Activated CD4-positive, alpha-beta T cell treated with anti-CD3 and anti-CD28 coated beads, Interleukin-2, amount 50 U/mL, for 48 hours (primary cell): Measurements from ENCODE around the gene PRRC2B.
"Not testable (repeated sequence)": the region's sequence is repeated elsewhere in the genome, so short reads cannot be mapped to it uniquely, and the experiment has no call there.

ENCODE experiments used
- DNase-seq, 2 experiments: peaks; one replicate each; pipeline ENCODE4 v3.0.0-alpha.2; 2020

Gene PRRC2B

DNA sequence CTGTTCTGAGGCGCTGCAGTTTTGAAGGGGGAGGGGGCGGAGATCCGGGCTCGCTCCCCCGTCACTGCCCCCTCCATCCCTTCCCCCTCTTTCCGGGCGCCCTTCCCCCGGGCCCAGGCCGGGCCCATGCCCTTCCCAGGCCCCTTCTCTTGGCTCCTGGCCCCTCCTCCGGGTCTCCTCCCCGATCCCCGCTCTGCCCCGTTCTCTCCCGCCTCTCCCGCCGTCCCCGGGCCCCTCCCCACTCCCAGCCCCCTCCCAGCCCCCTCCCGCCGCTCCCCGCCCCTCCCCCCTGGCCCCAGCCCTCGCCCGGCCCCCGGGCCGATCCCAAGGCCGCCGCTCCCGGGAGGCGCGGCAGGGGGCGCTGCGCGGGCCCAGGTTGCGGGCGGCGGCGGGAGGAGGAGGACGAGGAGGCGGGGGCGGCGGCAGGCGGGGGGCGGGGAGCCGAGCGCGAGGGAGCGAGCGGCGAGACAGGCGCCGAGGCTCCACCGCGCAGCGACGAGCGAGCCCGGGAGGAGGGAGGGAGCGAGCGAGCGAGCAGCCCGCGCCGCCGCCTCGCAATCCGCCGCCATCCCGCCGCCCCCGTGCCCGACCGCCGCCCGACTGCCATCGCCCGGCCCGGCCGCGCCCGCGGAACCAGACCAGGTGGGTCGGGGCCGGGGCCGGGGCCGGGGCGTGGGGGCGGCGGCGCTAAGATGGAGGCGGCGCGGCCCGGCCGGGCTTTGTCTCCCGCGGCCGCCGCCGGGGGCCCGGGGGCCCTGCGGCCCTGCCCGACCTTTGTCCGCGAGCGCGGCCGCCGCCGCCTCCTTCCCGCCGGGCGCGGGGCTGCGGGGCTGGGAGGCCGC lies at the start of gene PRRC2B:
PRRC2B (plus strand) TSS at position 465 of the 842 bp plus-strand sequence. CDS start 36,059 bp downstream, outside the sequence.
- DNase-seq, result peak; percentile 82 to 84

DNA sequence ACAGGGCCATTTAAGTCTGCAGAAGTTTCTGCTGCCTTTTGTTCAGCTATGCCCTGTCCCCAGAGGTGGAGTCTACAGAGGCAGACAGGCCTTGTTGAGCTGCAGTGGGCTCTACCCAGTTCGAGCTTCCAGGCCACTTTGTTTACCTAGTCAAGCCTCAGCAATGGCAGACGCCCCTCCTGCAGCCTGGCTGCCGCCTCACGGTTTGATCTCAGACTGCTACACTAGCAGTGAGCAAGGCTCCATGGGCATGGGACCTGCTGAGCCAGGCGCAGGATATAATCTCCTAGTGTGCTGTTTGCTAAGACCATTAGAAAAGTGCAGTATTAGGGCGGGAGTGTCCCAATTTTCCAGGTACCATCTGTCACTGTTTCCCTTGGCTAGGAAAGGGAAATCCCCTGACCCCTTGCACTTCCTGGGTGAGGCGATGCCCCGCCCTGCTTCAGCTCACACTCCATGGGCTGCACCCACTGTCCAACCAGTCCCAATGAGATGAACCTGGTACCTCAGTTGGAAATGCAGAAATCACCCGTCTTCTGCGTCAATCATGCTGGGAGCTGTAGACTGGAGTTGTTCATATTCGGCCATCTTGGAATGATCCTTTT lies 48.9 kb upstream of the PRRC2B start:
- DNase-seq, result not testable (repeated sequence)

DNA sequence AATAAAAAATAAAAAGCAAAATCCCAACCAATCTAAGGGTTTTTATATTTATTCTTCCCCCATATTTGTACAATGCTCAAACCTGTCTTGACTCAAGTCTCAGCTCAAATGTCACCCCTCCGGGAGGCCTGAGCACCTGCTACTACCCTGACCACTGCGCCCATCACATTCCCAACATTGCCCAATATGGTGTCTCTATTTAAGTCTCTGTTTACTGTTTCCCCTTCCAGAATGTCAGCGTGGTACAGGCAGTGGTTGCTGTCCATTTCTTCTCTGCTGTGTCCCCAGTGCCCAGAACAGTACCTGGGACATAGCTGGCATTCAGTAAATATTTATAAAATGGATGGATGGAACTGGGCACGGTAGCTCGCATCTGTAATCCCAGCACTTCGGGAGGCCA lies 47.3 kb upstream of the PRRC2B start:
- DNase-seq, result no peak

DNA sequence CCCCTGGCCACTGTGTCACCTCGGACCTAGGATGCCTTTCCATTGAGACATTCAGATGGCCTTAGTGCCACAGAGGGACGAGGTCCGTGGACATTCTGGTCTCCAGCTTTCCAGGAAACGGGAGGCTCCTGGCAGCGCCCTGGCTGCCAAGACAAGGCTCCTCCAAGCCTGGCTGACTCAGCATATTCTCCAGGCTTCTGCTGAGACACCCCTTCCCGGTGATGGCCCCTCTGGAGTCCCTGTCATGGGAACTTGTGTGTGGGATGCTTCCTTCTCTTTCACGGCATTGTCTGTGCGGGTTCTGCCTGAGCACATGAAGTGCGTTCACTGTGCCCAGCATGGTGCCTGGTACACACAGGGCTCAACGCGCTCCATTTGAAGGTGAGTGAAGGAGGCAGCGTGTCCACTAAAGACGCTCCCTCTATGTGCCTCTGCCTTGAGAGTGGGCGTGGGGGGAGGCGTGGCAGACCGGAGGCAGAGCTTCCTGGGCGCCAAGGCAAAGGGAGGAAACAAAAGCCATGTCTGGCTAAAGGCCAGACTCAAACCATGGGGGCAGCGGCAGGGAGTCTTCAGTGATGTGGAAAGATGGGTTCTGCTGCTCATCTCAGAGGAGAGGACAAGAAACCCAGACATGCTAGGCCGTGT lies 46.4 kb upstream of the PRRC2B start:
- DNase-seq, result no peak

DNA sequence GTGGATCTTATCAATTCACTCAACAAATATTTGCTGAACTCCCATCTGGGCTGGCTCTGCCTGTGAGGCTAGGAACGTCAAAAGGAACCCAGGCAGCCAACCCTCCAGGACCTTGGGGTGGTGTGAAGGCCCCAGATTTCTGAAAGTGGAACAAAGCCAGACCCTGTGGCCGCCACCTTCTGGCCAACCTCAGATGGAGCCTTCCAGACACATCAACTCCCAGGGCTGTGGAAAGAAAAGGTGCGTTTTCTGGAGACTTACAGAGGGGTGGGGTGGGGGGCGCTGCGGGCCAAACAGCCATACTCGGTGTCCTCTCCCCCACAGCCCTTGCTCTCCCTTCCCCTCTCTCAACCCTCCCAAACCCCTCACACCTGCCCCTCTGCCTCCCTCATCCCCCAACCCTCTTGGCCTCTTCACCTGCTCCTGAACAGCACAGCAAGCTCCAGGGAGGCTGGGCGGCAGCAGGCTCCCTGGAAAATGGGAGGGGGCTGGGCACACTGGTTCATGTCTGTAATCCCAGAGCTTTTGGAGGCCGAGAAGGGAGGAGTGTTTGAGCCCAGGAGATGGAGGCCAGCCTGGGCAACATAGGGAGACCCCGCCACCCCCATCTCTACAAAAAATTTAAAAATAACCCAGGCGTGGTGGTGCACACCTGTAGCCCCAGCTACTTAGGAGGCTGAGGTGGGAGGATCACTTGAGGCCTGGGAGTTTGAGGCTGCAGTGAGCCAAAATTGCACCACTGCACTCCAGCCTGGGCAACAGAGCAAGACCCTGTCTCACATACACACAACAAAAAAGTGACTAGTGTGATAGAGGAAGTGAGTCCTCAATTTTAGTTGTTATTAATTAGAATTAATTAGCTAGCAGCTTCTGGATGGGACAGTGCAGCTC lies 45.0 kb upstream of the PRRC2B start:
- DNase-seq, result no peak

DNA sequence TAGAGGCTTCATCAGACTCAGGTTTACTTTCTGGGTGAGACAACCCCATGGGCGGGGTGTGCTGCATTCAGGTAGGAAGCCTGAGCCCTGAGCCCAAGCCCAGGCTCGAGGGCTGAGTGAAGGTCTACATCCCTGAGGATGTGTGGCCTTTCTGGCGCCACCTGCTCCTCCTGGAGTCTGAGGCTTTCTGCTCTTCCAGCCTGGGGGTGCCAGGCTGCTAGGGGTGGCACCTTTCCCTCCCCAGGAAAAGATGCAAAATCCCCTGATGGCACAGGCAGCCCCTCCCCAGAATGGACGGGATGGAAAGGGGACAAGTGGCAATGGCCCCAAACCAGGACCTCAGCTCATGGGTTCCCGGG lies 44.4 kb upstream of the PRRC2B start:
- no peak for DNase-seq

DNA sequence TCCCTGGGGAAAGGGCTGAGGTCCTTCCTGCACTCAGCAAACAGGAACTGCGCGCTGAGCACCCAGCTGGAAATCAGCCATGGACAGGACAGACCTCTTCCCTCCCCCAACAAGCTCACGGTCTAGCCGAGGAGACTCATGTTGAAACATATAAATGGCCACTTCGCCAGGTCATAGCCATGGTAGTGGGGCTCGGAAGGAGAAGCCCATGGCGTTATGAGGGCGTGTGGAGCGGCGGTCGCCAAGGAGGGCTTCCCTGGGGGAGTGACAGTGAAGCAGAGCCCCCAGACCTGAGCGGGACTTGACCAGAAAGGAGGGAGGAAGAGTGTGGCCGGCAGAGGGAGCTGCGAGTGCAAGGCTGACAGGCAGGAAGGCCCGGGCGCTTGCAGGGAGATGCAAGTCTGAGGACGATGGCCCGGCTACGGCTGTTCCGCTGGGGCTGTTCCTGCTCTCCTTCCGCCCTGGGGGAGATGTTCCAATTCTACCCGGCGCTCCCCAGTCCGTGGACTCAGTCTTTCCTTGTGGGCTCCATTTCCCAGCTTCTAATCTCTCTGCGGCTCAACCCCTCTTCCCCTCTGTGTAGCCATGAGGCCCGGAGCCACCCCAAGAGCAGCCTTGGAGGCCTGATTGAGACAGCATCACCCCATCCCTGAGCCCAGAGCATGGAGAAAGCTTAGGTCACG lies 43.9 kb upstream of the PRRC2B start:
- DNase-seq, result peak; percentile 91 to 92

DNA sequence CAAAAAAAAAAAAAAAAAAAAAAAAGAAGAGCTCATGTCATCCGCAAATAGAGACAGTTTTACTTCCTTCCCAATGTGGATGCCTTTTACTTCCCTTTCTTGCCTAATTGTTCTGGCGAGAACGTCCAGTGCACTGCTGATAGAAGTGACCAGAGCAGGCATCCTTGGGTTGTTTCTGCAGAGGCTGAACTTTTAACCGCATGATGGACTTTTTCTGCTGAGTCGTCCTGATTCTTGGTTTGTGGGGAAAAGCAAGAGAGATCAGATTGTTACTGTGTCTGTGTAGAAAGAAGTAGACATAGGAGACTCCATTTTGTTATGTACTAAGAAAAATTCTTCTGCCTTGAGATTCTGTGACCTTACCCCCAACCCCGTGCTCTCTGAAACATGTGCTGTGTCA lies 37.4 kb upstream of the PRRC2B start:
- DNase-seq, result not testable (repeated sequence)

DNA sequence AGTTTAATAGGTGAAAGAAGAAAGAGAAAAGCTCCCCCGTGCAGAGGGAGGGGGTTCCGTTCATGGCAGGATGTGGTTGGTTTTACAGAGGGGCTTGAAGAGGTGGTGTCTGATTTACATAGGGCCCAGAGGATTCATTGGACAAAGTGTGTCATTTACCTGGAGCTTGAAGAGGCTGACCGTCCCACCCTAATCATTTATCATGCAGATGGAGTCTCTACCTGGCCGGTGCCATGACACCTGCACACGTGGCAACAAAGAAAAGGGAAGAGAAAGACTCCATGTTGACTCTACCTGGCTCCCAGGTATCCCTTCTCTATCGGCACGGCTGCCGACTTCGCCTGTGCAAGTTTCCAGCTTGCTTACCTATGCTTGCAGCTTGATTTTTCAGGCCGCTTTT lies 35.3 kb upstream of the PRRC2B start:
- DNase-seq, result no peak

DNA sequence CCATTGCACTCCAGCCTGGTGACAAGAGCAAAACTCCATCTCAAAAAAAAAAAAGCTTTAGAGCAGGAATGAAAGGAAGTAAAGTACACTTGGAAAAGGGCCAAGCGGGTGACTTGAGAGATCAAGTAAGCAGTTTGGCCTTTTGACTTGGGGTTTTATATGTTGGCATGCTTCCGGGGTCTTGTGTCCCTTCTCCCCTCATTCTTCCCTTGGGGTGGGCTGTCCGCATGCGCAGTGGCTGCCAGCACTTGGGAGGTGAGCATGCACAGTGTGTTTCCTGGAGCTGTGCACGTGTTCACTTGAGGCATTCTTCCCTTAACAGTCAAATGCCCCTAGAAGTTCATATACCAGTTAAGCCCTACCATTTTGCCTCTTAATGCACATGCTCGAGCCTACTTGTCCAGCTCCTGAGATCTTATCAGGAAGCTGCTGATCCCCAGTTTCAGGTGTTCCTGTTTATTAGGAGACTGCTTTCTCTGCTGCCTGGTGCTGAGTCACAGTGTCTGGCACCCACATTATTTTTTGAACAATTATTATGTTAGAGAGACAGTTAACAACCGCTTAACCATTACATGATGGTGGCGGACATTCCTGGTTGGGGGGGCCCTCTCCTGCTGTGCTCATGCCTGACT lies 32.6 kb upstream of the PRRC2B start:
- peak; percentile 31 to 34 for DNase-seq

DNA sequence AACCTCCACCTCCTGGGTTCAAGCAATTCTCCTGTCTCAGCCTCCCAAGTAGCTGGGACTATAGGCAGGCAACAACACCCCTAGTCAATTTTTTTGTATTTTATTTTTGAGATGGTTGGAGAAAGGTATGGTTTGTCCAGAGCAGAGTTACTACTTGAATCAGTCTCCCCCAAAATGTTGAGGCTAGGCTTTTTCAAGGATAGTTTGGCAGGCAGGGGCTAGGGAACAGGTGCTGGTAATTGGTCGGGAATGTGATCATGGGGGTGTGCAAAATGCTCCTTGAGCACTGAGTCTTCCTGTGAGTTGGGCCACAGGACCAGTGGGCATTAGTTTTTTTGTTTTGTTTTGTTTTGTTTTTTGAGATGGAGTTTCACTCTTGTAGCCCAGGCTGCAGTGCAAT lies 28.3 kb upstream of the PRRC2B start:
- no peak for DNase-seq

DNA sequence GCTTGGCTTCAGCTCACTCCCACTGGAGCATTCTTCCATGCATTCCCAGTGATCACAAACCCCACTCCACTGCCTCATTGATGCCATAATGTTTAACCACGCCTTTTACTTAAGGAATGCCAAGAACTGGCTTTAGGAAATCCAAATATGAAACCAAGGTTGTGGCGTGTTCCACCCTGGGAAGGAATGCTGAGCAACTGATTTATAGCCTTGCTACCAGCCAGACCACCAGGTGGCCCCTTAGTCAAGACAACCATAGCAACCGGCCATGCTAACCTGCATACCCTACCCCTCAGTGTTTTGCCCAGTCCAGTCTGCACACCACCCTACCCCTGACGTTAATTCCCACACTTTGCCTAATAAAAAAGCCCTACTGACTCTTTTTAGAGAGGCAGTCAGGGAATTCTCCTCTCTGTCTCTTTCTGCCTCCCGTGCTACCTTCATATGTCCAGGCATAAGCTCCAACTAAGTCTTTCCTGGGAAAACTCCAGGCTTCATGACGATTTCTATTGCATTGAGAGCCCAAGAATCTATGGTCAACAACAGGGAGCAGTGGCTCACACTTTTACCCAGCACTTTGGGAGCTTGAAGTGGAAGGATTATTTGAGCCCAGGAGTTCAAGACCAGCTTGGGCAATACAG lies 27.0 kb upstream of the PRRC2B start:
- DNase-seq, result no peak

DNA sequence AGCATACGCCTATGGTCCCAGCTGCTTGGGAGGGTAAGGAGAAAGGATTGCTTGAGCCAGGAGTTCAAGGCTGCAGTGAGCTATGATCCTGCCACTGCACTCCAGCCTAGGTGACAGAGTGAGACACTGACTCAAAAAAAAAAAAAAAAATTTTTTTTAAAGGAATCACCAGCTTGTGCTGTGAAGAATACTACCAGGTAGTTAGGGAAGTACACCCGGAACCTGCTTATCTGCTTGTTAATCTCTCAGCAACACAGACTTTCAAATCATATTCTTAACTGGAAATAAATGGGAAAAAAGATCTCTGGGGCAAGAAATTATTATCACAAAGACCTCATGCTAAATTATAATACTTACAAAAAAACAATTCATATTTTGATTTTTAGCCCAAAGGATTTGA lies 26.4 kb upstream of the PRRC2B start:
- DNase-seq, result no peak

DNA sequence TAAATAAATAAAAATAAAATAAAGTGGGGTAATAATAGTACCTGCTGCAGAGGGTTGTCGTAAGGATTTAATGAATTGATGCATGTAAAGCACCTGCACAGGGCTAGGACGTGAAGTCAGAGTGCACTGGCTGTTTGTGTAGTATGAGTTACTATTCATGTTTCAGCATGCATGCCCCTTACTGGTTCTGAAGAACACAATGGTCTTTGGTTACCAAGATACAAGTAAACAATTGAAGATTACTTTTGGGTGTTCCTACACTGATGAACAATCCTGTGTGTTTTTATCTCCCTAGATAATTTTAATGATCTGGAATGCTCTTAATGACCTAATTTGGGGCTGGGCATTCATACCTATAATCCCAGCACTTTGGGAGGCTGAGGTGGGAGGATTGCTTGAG lies 23.2 kb upstream of the PRRC2B start:
- no peak for DNase-seq

DNA sequence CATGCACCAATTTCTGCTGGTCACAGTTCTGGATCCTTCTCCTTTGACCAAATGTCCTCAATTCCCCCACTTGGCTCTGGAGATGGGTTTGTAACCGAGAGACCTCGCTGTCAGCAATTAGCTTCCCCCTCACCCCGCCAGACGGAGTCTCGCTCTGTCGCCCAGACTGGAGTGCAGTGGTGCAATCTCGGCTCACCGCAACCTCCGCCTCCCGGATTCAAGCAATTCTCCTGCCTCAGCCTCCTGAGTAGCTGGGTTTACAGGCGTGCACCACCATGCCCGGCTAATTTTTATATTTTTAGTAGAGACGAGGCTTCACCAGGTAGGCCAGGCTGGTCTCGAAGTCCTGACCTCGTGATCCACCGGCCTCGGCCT lies 21.3 kb upstream of the PRRC2B start:
- not testable (repeated sequence) for DNase-seq

DNA sequence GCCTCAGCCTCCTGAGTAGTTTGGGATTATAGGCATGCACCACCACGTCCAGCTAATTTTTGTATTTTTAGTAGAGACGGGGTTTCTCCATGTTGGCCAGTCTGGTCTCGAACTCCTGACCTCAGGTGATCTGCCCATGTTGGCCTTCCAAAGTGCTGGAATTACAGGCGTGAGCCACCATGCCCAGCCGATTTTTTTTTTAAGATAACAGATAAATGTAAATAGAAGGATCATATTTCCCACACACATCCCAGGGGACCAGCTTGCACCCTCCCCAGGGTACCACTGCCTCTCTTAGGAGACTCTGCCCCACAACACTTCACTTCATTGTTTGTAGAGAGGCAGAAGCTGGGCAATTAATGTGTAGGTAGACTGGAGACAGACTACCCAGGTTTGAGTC lies 19.2 kb upstream of the PRRC2B start:
- DNase-seq, result not testable (repeated sequence)

DNA sequence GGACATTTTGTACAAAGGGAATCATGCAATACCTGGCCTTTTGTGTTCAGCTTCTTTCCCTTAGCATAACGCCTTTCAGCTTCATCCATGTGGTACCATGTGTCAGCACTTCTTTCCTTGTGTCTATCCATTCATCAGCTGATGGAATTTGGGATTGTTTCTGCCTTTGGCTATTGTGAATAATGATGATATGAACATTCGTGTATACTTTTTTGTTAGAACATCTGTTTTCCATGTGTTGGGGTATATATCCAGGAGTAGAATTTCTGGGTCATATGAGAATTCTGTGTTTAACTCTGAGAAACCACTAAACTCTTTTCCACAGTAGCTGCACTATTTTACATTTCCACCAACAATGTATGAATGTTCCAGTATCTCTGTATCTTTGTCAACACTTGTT lies 14.8 kb upstream of the PRRC2B start:
- no peak for DNase-seq

DNA sequence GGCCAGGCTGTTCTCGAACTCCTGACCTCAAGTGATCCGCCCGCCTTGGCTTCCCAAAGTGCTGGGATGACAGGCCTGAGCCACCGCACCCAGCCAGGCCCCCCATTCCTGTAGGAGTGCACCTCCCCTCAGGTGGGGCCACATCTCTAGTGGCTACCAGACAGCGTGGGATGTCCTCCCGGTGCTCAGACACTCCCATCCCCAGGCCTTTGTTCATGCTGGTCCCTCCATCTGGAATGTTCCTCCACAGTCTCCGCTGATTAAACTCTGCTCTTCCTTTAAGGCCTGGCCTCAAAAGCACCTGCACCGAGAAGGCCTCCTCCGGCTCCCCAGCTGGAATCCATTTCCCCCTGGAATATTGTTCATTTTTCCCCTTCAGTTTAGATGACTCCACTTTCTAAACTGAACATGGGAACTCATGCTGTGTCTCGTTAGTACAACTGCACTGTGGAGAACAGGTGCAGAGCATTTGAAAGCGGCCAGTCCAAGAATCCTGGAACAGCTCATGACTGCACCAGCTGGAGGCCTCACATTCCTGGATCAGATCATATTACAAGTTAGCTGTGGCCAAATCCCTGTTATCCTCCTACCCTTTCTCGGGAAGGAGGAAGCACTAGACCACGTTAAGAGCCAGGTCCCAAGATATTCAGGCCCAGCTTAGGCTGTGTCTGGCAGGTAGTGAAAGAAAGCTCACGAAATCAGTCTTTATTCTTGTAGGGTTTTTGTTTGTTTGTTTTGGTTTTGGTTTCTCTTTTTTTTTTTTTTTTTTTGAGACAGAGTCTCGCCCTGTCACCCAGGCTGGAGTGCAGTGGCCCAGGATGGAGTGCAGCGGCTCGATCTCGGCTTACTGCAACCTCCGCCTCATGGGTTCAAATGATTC lies 10.8 kb upstream of the PRRC2B start:
- no peak for DNase-seq

DNA sequence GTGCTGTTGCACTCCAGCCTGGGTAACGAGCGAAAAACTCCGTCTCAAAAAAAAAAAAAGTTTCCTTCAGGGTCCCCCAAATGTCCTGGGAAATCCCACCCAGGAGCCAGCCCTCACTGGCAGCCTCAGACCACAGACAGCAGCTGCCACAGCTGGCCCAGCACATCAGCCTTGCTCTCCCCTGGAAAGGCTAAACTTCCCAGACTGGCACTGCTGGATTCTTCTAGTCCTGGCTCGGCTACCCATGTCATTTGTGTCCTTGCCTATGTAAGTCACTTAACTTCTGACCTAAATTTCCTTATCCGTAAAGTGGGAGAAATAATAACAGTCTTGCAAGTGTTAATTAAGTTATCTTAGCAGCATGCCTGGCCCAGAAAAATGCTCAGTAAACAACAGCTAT lies 8.6 kb upstream of the PRRC2B start:
- DNase-seq, result no peak

DNA sequence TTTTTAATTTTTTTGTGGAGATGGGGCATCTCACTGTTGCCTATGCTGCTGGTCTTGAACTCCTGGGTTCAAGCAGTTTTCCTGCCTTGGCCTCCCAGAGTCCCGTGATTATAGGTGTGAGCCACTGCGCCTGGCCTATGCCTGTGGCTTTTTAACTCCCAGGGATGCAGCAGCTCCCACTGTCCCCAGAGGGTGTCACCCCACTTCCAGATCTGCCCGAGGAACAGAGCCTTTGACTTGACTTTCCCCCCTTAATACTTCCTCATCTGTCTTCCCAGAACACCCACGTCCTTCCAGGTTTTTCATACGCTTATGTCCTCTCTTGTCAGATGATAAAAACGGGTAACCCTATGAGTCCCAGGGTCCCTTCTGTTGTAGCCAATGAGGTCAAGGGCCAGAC lies 7.6 kb upstream of the PRRC2B start:
- no peak for DNase-seq
